ENCODE data around the gene GALNT6. TPM values are rescaled to one million over a fixed set of nuclear protein-coding genes. Genes with fewer than 3 reads are reported as not detected.

Gene GALNT6
- total RNA-seq, 1 donor from 2014 or later, result 0.60 TPM

GRCh38 chr12:51306507-51306906, 84.7 kb downstream of the GALNT6 start:
- Histone ChIP-seq H3K4me1 (no peaks in the 10 kb centered on the region), H3K27me3 (ENCODE audit: low read depth) (peaks cover 7% of the 10 kb centered on the region), H3K9me3 (replicated peaks) (no peaks in the 10 kb centered on the region), H3K4me3 (no peak overlapping the region), H3K27ac (replicated peaks) (no peak overlapping the region), H3K36me3 (no peaks in the 10 kb centered on the region)
- intact Hi-C loops (cut with micrococcal nuclease), result no loop called here
- no peak for DNase-seq
- TF ChIP-seq, protein P1, sequence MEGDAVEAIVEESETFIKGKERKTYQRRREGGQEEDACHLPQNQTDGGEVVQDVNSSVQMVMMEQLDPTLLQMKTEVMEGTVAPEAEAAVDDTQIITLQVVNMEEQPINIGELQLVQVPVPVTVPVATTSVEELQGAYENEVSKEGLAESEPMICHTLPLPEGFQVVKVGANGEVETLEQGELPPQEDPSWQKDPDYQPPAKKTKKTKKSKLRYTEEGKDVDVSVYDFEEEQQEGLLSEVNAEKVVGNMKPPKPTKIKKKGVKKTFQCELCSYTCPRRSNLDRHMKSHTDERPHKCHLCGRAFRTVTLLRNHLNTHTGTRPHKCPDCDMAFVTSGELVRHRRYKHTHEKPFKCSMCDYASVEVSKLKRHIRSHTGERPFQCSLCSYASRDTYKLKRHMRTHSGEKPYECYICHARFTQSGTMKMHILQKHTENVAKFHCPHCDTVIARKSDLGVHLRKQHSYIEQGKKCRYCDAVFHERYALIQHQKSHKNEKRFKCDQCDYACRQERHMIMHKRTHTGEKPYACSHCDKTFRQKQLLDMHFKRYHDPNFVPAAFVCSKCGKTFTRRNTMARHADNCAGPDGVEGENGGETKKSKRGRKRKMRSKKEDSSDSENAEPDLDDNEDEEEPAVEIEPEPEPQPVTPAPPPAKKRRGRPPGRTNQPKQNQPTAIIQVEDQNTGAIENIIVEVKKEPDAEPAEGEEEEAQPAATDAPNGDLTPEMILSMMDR (IDR thresholded peaks at IDR 0.05; ENCODE audit: borderline replicate concordance), result no peak

Other genes with a start within 250 kb of the GALNT6 start
- gene TFCP2, start 218.3 kb downstream of the GALNT6 start, total RNA-seq, result 22.8 TPM
- 9.9 TPM for gene POU6F1, start 173.3 kb downstream of the GALNT6 start, total RNA-seq
- gene DAZAP2, start 152.6 kb downstream of the GALNT6 start, total RNA-seq, result 179 TPM
- gene SMAGP, start 121.0 kb downstream of the GALNT6 start, total RNA-seq, result 3.3 TPM
- 1.6 TPM for gene BIN2, start 67.2 kb downstream of the GALNT6 start, total RNA-seq
- not detected for gene CELA1, start 44.7 kb downstream of the GALNT6 start, total RNA-seq
- 0.14 TPM for gene SLC4A8, start 33.4 kb upstream of the GALNT6 start, total RNA-seq
- 0.41 TPM for gene SCN8A, start 199.8 kb upstream of the GALNT6 start, total RNA-seq

Measured in left ventricle myocardium inferior (tissue), 1 donor.